T-helper 22 cell (primary cell): ENCODE data around the gene COQ2.
"Not testable (repeated sequence)": the region's sequence is repeated elsewhere in the genome, so short reads cannot be mapped to it uniquely, and the experiment has no call there.

Experiments used
- DNase-seq: peaks from one replicate; pipeline ENCODE4 v3.0.0-alpha.2; 2020; ENCODE audit warnings: low read depth

The COQ2 gene

DNA sequence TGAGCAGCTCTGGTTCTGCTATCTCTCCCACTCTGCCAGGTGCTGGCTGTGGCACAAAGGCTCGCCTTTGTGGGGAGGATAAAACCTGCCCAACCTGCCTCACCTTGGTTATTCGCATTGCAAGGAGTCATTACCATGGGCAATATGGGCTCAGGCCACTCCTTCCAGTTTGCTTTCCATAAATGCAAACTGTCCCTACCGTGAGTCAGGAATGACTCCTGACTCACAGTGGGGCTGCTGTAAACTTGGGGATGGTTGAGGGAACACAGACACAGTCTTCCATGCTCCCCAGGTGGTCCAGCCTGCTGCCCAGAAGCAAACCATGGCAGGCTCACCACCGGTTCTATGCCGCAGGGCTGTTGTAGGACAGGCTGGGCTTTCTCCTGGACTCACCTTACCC lies 36.1 kb downstream of the COQ2 start:
- DNase-seq: no peak

GRCh38 chr4:83247415-83248357 lies 36.9 kb downstream of the COQ2 start:
- no peak for DNase-seq

DNA sequence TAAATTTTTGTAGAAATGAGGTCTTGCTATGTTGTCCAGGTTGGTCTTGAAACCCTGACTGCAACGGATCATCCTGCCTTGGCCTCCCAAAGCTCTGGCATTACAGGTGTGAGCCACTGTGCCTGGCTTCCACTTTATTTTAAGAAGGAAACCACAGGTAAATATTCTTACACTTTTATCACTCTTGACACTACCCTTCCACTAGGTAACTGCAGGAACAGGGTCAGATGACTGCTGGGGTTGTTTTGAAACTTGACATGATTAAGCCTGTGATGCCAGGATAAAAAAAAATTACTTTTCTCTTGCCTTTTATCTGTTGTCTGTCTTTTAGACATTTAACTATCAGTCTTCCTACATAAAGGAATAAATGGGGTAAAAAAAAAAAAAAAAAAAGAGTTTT lies 43.5 kb downstream of the COQ2 start:
- DNase-seq: no peak

GRCh38 chr4:83240379-83240875 lies 44.2 kb downstream of the COQ2 start:
- no peak for DNase-seq

DNA sequence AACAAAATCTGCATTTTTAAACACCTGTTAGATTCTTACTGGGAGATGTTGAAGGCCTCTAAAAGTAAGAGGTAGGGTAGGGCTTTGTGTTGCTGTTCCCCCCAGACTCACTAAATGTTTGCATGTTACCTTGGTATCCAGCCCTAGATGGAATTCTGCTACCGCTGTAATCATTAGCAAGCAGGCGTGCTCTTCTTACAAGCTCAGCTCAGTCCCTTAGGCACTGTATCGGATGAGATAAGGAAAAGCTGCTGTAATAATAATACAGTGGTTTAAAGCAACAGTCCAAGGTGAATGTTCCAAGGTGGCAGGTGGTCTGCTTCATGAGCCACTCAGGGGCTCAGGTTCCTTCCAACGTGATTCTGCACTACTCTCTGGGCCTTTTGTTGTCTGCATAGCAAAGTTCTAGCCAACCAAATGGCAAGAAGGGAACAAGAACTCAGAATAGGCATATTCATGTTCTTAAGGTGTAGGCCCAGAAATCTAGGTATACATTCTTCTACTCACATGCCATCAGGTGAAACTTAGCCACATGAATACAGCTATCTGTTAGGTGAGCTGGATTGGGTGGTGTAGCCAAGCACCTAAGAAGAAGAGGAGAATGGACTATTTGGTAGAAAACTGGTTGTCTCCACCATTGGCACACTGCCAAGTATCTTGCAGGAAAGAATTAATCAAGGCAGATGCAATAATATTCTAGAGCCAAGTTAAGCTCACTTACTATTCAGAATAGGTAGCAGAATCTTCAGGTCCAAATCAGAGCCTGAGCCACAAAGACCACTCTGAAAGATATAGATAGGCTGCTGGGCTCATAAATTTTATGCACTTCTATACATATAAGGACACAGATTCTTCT lies 46.0 kb downstream of the COQ2 start:
- DNase-seq: no peak

DNA sequence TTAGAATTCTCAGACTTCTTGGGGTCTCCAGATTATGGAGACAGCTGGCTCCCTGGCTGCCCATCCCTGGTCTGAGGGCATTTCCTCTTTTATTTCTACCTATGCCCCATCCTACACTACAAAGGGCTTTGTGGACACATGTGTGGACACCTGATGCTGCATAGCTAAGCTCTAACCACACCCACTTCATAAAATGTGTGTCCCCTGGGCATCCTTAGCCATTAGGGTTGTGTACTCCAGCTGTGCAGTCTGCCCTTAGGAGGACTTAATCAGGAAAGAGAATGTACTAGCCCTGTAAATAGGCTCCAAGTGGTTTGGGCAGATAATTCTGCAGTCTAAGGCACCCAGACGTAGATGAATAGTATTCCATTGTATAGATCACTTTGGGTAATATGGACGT lies 47.0 kb downstream of the COQ2 start:
- no peak for DNase-seq

- not testable (repeated sequence) for DNase-seq
Observed at GRCh38 chr4:83235645-83236133, 48.9 kb downstream of the COQ2 start.

DNA sequence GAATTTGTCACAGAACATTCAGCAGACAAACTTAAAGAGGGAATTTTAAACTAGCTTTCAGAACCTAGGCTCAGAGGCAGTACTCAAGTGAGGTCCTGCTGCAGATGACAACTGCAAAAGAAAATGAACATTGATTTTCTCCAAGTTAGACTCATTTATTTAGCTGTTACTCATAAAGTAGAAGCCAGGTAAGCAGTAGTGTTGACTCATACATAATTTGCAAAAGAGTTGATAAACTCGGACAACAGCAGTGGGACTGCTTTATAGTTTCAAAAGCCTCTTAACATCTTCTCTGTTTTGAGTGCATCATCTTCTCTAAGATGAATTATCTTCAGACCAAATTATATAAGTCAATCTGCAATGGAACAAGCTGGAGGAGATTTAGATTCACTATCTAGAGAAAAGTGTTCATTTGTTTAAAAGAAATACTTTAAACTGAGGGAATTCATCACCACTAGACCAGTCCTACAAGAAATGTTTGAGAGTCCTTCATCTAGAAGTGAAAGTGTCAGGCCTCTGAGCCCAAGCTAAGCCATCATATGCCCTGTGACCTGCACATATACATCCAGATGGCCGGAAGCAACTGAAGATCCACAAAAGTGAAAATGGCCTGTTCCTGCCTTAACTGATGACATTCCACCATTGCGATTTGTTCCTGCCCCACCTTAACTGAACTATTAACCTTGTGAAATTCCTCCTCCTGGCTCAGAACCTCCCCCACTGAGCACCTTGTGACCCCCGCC lies 49.5 kb downstream of the COQ2 start:
- DNase-seq: no peak

- not testable (repeated sequence) for DNase-seq
Observed at GRCh38 chr4:83234387-83234786, 50.2 kb downstream of the COQ2 start.

GRCh38 chr4:83232082-83232481 lies 52.5 kb downstream of the COQ2 start:
- DNase-seq: no peak

GRCh38 chr4:83231620-83232076 lies 53.0 kb downstream of the COQ2 start:
- no peak for DNase-seq

DNA sequence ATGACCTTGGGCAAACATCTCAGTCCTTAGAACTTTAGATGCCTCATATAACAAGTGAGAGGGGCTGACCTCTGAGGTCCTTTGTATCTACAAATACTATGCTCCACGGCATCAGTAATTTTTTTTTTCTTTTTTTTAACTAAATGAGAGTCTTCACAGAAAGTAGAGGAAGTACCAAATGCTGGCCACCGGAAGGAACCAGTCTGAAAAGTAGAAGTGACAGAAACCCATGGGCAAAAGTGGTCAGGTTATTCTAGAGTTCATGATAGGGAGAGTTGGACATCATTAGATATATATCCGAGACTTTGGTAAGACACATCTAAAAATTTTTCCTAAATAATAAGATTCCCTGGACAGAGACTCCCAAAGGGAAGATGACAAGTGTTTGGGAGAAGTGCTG lies 53.7 kb downstream of the COQ2 start:
- DNase-seq: no peak

GRCh38 chr4:83229791-83230190 lies 54.8 kb downstream of the COQ2 start:
- no peak for DNase-seq

GRCh38 chr4:83228231-83228630 lies 56.4 kb downstream of the COQ2 start:
- DNase-seq: no peak

DNA sequence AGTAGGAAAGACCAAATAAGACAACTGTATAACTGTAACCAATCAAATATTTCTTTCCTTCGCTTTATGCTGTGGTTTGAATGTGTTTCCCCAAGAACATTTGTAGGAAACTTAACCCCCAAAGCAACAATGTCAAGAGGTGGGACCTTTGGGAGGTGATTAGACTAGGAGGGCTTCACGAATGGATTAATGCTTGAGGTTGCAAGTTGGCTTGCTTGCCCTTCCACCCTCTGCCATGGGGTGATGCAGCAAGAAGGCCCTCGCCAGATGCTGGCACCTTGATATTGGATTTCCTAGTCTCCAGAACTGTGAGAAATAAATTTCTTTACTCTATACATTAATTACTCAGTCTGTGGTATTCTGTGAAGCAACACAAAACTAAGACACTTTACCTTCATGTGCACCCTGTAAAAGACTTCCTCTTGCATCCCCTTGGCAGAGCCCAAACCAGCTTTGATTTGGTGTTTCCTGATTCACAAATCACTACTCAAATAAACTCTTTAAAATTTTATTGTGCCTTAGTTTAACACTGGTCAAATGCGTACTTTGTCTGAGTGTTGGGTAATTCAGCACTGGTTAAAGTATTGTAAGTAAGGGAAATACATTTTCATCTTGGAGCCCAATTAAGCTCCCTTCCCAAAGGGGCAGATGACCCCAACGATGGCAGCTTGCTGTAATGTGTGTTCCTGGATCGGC lies 59.9 kb downstream of the COQ2 start:
- no peak for DNase-seq

DNA sequence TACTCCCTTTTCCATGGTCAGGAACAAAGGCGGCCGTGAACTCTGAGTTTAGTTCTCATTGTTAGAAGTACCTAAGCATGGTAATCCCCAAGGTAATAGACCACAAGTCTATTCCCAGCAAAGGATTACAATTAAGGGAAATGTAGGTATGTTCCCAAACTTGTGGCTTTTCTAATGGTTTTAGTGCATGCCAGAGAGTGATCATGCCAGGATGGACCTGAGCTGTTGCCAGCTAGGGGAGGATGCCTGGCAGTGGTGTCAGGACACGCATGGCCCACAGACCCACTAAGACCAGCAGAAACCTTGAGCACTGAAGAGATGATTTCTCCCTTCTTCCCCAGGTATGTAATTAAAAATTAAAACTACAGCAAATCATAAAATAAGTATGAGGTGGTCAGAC lies 60.8 kb downstream of the COQ2 start:
- no peak for DNase-seq

GRCh38 chr4:83221897-83222441 lies 62.6 kb downstream of the COQ2 start:
- no peak for DNase-seq

GRCh38 chr4:83219344-83220331 lies 65.0 kb downstream of the COQ2 start:
- DNase-seq: no peak

DNA sequence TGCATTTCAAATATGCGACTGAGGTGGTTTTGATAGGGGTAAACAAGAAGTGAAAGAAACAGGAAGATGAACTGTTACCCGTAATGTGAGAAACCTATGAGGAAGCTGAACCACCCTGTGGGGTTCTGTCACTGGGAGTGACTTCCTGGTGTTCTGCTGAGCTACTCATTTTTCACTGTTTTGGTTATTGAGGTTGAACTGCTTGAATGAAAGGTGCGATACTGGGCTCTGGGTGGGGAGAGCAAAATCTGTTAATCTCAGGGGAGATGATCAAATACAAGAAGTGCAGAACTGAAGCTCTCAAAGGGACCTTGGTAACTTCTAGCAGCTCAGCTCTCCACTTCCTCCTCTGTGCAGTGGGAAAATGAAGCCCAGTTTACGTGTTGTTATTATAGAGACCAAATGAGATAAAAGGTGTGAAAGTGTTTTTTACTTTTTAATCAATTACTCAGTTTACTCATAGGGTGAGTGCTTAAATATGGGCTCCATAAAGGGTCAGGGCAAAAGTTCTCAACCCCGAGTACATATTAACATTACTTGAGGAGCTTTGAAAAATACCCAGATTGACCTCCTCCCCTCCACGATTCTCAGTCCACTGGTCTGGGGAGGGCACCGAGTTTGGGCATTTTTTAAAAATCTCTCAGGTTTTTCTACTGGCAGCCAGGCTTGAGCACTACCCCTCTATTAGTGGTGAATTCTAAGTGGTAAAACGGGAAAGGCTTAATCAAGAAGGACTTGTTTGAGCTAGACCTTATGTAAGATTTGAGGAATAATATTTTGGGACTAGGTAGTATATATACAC lies 66.7 kb downstream of the COQ2 start:
- DNase-seq: peak; percentile 38
